Ishikawa (cell line): ENCODE results near the gene GNAS.

Source experiments
- CREB1 ChIP-seq: IDR thresholded peaks from 2 replicates; pipeline ENCODE4 v1.6.1; 2012; ENCODE audit warnings: low read depth
- EP300 ChIP-seq: IDR thresholded peaks from 2 replicates; pipeline ENCODE4 v1.6.1; 2012; ENCODE audit warnings: borderline replicate concordance
- FOXM1 ChIP-seq: IDR thresholded peaks from 2 replicates; pipeline ENCODE4 v1.6.1; 2012; ENCODE audit warnings: low read depth, borderline replicate concordance
- MAX ChIP-seq: IDR thresholded peaks from 2 replicates; pipeline ENCODE4 v1.6.1; 2012
- RAD21 ChIP-seq: IDR thresholded peaks from 2 replicates; pipeline ENCODE4 v1.6.1; 2012; ENCODE audit warnings: low read depth
- REST ChIP-seq: IDR thresholded peaks from 2 replicates; pipeline ENCODE4 v1.6.1; 2012; ENCODE audit warnings: low read depth, mild to moderate bottlenecking
- TAF1 ChIP-seq: IDR thresholded peaks from 2 replicates; pipeline ENCODE4 v1.6.1; 2012; ENCODE audit warnings: low read depth, mild to moderate bottlenecking
- YY1 ChIP-seq: IDR thresholded peaks from 2 replicates; pipeline ENCODE4 v1.6.1; 2012; ENCODE audit warnings: low read depth

- TF ChIP-seq FOXM1, result no peak
- TF ChIP-seq TAF1, result no peak
- TF ChIP-seq MAX, result no peak
- TF ChIP-seq CREB1, result no peak
- TF ChIP-seq EP300, result no peak
- TF ChIP-seq RAD21, result no peak
- no peak for TF ChIP-seq YY1
- TF ChIP-seq REST, result no peak
These were observed 10.2 kb upstream of the GNAS start for GRCh38 chr20:58842276-58842675.
